ENCODE data around the gene SERPINB10. TPM values are rescaled to one million over a fixed set of nuclear protein-coding genes. Genes with fewer than 3 reads are reported as not detected.

Gene SERPINB10
- total RNA-seq, 1 donor from 2014 or later, result not detected

- Histone ChIP-seq H4K20me1 (ENCODE audit: insufficient read depth, low read length) (no peaks in the 10 kb centered on the region), H3K4me1 (ENCODE audit: insufficient read depth, low read length) (no peaks in the 10 kb centered on the region), H3K9ac (ENCODE audit: low read length) (no peak overlapping the region), H3K36me3 (ENCODE audit: insufficient read depth, low read length) (no peaks in the 10 kb centered on the region), H3K4me2 (ENCODE audit: low read length) (no peak overlapping the region), H3K9me3 (ENCODE audit: insufficient read depth, low read depth, low read length) (no peaks in the 10 kb centered on the region), H3K79me2 (ENCODE audit: insufficient read depth, low read length) (no peaks in the 10 kb centered on the region), H3K27ac (ENCODE audit: low read depth, low read length) (no peak overlapping the region), H2AFZ (ENCODE audit: low read depth, low read length) (no peak overlapping the region), H3K27me3 (ENCODE audit: insufficient read depth, low read length) (peaks cover 5% of the 10 kb centered on the region), H3K4me3 (ENCODE audit: insufficient read depth, low read depth, low read length) (no peak overlapping the region)
- Mint-ChIP-seq H3K9me3 (ENCODE audit: unreplicated experiment) (no peaks in the 10 kb centered on the region), H3K4me1 (ENCODE audit: low read depth, unreplicated experiment) (no peaks in the 10 kb centered on the region), H3K36me3 (ENCODE audit: low read depth, unreplicated experiment) (no peaks in the 10 kb centered on the region), H3K27ac (ENCODE audit: unreplicated experiment) (no peak overlapping the region), H3K27me3 (ENCODE audit: low read depth, unreplicated experiment) (no peaks in the 10 kb centered on the region), H3K4me3 (ENCODE audit: unreplicated experiment) (no peak overlapping the region)
- no peak for TF ChIP-seq EZH2 (IDR thresholded peaks at IDR 0.05; ENCODE audit: insufficient read depth, low read length)
- no peak for TF ChIP-seq CTCF (IDR thresholded peaks at IDR 0.05; ENCODE audit: insufficient read depth, low read depth, low read length)
- FAIRE-seq (no peak), DNase-seq (ENCODE audit: low read depth) (no peak)
Observed at GRCh38 chr18:63895190-63895589, 12.6 kb upstream of the SERPINB10 start.

DNA sequence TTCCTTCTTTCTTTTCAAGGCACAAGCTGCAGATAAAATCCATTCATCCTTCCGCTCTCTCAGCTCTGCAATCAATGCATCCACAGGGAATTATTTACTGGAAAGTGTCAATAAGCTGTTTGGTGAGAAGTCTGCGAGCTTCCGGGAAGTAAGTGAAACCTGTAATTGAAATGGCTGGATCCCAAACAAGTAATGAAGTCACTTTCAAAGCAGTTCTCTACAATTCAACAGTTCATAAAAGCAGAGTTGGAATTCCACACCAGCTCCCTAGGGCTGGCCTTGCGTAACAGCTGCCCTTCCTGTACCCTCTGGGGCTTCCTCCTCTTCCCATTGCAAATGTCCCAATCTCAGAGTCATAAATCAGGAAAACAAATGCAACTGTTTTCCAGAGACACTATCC lies 10.7 kb upstream of the SERPINB10 start:
- Histone ChIP-seq H3K9me3 (ENCODE audit: insufficient read depth, low read depth, low read length) (no peaks in the 10 kb centered on the region), H3K27me3 (ENCODE audit: insufficient read depth, low read length) (peaks cover 5% of the 10 kb centered on the region), H2AFZ (ENCODE audit: low read depth, low read length) (no peak overlapping the region), H3K9ac (ENCODE audit: low read length) (no peak overlapping the region), H3K79me2 (ENCODE audit: insufficient read depth, low read length) (no peaks in the 10 kb centered on the region), H4K20me1 (ENCODE audit: insufficient read depth, low read length) (no peaks in the 10 kb centered on the region), H3K27ac (ENCODE audit: low read depth, low read length) (no peak overlapping the region), H3K4me1 (ENCODE audit: insufficient read depth, low read length) (no peaks in the 10 kb centered on the region), H3K36me3 (ENCODE audit: insufficient read depth, low read length) (no peaks in the 10 kb centered on the region), H3K4me3 (ENCODE audit: insufficient read depth, low read depth, low read length) (no peak overlapping the region), H3K4me2 (ENCODE audit: low read length) (no peak overlapping the region)
- Mint-ChIP-seq H3K27ac (ENCODE audit: unreplicated experiment) (no peak overlapping the region), H3K9me3 (ENCODE audit: unreplicated experiment) (no peaks in the 10 kb centered on the region), H3K4me1 (ENCODE audit: low read depth, unreplicated experiment) (no peaks in the 10 kb centered on the region), H3K27me3 (ENCODE audit: low read depth, unreplicated experiment) (no peaks in the 10 kb centered on the region), H3K36me3 (ENCODE audit: low read depth, unreplicated experiment) (no peaks in the 10 kb centered on the region), H3K4me3 (ENCODE audit: unreplicated experiment) (no peak overlapping the region)
- FAIRE-seq, result no peak
- TF ChIP-seq EZH2 (IDR thresholded peaks at IDR 0.05; ENCODE audit: insufficient read depth, low read length) (no peak), CTCF (IDR thresholded peaks at IDR 0.05; ENCODE audit: insufficient read depth, low read depth, low read length) (no peak)
- no peak for DNase-seq (ENCODE audit: low read depth)

- Mint-ChIP-seq H3K27ac (ENCODE audit: unreplicated experiment) (no peak overlapping the region), H3K27me3 (ENCODE audit: low read depth, unreplicated experiment) (no peaks in the 10 kb centered on the region), H3K4me1 (ENCODE audit: low read depth, unreplicated experiment) (no peaks in the 10 kb centered on the region), H3K4me3 (ENCODE audit: unreplicated experiment) (no peak overlapping the region), H3K36me3 (ENCODE audit: low read depth, unreplicated experiment) (no peaks in the 10 kb centered on the region), H3K9me3 (ENCODE audit: unreplicated experiment) (no peaks in the 10 kb centered on the region)
- H3K9ac ChIP-seq (ENCODE audit: low read length), result no peak overlapping the region
- H3K4me2 ChIP-seq (ENCODE audit: low read length), result no peak overlapping the region
- FAIRE-seq (no peak), DNase-seq (ENCODE audit: low read depth) (no peak)
- no peaks in the 10 kb centered on the region for H3K27me3 ChIP-seq (ENCODE audit: insufficient read depth, low read length)
- no peak overlapping the region for H2AFZ ChIP-seq (ENCODE audit: low read depth, low read length)
- H3K27ac ChIP-seq (ENCODE audit: low read depth, low read length), result no peak overlapping the region
- no peaks in the 10 kb centered on the region for H3K4me1 ChIP-seq (ENCODE audit: insufficient read depth, low read length)
- no peaks in the 10 kb centered on the region for H3K9me3 ChIP-seq (ENCODE audit: insufficient read depth, low read depth, low read length)
- H3K79me2 ChIP-seq (ENCODE audit: insufficient read depth, low read length), result no peaks in the 10 kb centered on the region
- TF ChIP-seq CTCF (IDR thresholded peaks at IDR 0.05; ENCODE audit: insufficient read depth, low read depth, low read length) (no peak), EZH2 (IDR thresholded peaks at IDR 0.05; ENCODE audit: insufficient read depth, low read length) (no peak)
- H3K36me3 ChIP-seq (ENCODE audit: insufficient read depth, low read length), result no peaks in the 10 kb centered on the region
- H3K4me3 ChIP-seq (ENCODE audit: insufficient read depth, low read depth, low read length), result no peak overlapping the region
- H4K20me1 ChIP-seq (ENCODE audit: insufficient read depth, low read length), result no peaks in the 10 kb centered on the region
Observed at GRCh38 chr18:63899206-63899605, 8.6 kb upstream of the SERPINB10 start.
